ENCODE results near the gene KLC1. TPM values are rescaled to one million over a fixed set of nuclear protein-coding genes. Genes with fewer than 3 reads are reported as not detected.

The KLC1 gene
- total and polyA plus RNA-seq, 11 donors = 127 to 241 (median 158) TPM

GRCh38 chr14:103692871-103693270, 63.9 kb downstream of the KLC1 start:
- peaks cover 2 to 96% (median 61%) of the 10 kb centered on the region in 9 donors for H3K36me3 ChIP-seq
- H3K9me3 ChIP-seq = no peaks in the 10 kb centered on the region
- peaks cover 12 to 57% (median 31%) of the 10 kb centered on the region in 12 donors for H3K4me1 ChIP-seq
- no peak for ATAC-seq
- H3K4me3 ChIP-seq = no peak overlapping the region
- TF ChIP-seq POLR2A (IDR thresholded peaks at IDR 0.05) = no peak
- TF ChIP-seq CTCF (IDR thresholded peaks at IDR 0.05) = no peak
- DNase-seq = peak in 1 of 5 donors; percentile 25
- WGBS, 4 donors = 74 to 88% (median 87%) methylated on average over 7 to 12 of the region's 12 CpGs
- H3K27ac ChIP-seq = no peak overlapping the region
- no peaks in the 10 kb centered on the region for H3K27me3 ChIP-seq
- intact Hi-C loops (cut with DNase I) = loop anchor here in 1 of 10 donors (10.0 kb wide), 1 partner anchor 118 kb away; no protein-coding TSS in a partner anchor

DNA sequence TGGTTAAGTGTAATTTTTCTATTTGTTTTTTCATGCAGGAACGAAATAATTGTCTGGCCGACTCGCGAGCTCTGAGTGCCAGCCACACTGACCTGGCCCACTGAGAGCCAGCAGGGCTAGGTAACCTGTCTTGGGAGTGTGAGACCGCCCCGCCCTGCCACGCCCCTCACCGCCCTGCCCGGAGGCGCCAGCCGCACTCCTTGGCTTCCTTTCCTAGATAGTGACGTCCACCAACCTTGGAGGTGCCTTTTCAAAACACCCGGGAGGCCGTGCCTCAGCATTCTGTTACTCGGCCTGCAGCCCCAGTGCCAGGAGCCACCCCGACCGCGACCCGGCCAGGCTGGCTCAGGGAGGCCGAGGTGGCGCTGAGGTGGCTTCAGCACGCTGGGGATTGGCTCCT, 64.5 kb downstream of the KLC1 start:
- intact Hi-C loops (cut with DNase I) = loop anchor here in 1 of 10 donors (10.0 kb wide), 1 partner anchor 119 kb away; no protein-coding TSS in a partner anchor
- DNase-seq = peak in 1 of 5 donors; percentile 12
- H3K27me3 ChIP-seq = no peaks in the 10 kb centered on the region
- H3K9me3 ChIP-seq = no peaks in the 10 kb centered on the region
- no peak overlapping the region for H3K4me3 ChIP-seq
- peaks cover 2 to 96% (median 61%) of the 10 kb centered on the region in 9 donors for H3K36me3 ChIP-seq
- ATAC-seq = no peak
- no peak for TF ChIP-seq CTCF (IDR thresholded peaks at IDR 0.05)
- TF ChIP-seq POLR2A (IDR thresholded peaks at IDR 0.05) = no peak
- 92 to 94% (median 93%) methylated on average over 21 to 22 of the region's 22 CpGs for WGBS, 4 donors
- H3K27ac ChIP-seq = no peak overlapping the region
- peaks cover 12 to 57% (median 37%) of the 10 kb centered on the region in 12 donors for H3K4me1 ChIP-seq

DNA sequence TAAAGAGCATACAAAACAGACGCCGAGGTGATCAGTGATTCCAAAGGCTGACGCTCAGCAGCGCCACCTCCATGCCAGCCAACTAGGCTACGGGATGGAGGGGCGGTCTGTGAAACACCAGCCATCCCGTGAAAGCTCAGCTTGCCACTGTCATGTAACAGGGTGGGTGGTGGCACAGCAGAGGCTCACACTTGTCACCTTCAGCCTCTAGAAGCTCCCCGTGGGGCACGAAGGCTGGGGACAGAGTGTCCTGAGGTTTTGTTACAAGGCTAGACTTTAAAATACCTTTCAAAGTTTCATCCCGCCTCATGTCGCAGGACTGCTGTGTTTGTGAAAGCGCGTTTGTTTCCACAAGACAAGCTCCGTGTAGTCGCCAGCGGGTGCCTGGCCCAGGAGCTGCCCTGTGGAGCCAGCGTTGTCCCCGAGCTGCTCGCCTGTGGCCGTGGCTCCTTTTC, 65.6 kb downstream of the KLC1 start:
- Histone ChIP-seq H3K4me3 (no peak overlapping the region), H3K4me1 (peaks cover 12 to 54% (median 38%) of the 10 kb centered on the region in 12 donors), H3K27ac (no peak overlapping the region), H3K9me3 (no peaks in the 10 kb centered on the region), H3K36me3 (peaks cover 2 to 96% (median 69%) of the 10 kb centered on the region in 9 donors), H3K27me3 (no peaks in the 10 kb centered on the region)
- no peak for TF ChIP-seq CTCF (IDR thresholded peaks at IDR 0.05)
- no peak for TF ChIP-seq POLR2A (IDR thresholded peaks at IDR 0.05)
- 87 to 96% (median 92%) methylated on average over 19 to 20 of the region's 20 CpGs for WGBS, 4 donors
- peak in 1 of 5 donors; percentile 9 for DNase-seq
- no peak for ATAC-seq
- intact Hi-C loops (cut with DNase I) = loop anchor here in 1 of 10 donors (10.0 kb wide), 1 partner anchor 120 kb away; no protein-coding TSS in a partner anchor

DNA sequence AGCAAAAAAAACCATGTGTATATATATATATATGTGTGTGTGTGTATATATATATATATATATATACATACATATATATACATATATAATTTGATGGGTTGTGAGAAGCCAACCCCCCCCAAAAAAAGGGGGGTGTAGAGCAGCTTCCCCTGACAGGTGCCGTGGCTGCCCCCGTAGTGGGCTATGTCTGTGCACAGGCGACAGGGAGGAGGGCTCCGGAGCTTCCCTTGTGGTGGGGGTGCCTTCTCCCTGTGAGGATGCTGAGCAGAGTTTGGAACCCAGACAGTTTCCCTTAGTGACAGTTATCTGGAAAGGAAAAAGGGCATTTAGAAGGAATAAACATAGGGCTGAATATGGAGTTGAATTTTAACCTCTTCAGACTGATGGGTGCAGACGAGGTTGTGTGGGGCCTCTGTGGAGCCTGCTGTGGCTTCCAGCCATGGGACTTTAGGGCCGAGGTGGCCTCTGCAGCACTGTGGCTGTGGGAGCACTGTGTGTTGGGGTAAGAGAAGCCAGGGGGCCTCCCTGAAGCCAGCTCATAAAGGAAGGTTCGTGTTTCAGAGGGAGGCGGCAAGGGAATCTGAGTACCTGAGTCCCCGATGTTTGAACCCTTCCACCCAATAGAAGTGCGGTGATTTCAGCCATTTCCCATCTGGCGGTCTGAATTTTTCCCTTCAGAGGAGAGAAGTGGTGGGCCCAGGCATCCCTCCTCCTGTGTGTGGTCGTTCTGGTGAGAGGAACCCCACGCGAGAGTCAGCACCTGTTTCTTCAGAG, 66.5 kb downstream of the KLC1 start:
- H3K27me3 ChIP-seq = no peaks in the 10 kb centered on the region
- no peaks in the 10 kb centered on the region for H3K9me3 ChIP-seq
- peaks cover 12 to 54% (median 43%) of the 10 kb centered on the region in 12 donors for H3K4me1 ChIP-seq
- intact Hi-C loops (cut with DNase I) = loop anchor here in 1 of 10 donors (10.0 kb wide), 1 partner anchor 121 kb away; no protein-coding TSS in a partner anchor
- peaks cover 2 to 96% (median 68%) of the 10 kb centered on the region in 9 donors for H3K36me3 ChIP-seq
- H3K4me3 ChIP-seq = no peak overlapping the region
- TF ChIP-seq CTCF (IDR thresholded peaks at IDR 0.05) = no peak
- no peak for TF ChIP-seq POLR2A (IDR thresholded peaks at IDR 0.05)
- peak overlapping the region in 1 of 12 donors; percentile 72 for H3K27ac ChIP-seq
- ATAC-seq (no peak), DNase-seq (peak in 2 of 5 donors; percentile 4 to 21)
- WGBS, 4 donors = 70 to 82% (median 74%) methylated on average over 12 to 14 of the region's 14 CpGs

Measured in heart left ventricle (tissue), 16 donors.